NCI-H128 (cell line): ENCODE data around the gene PRKN.
"Not testable (repeated sequence)": the region's sequence is repeated elsewhere in the genome, so short reads cannot be mapped to it uniquely, and the experiment has no call there.

Experiments
- DNase-seq: peaks from one replicate; lab custom pipeline; 2025; ENCODE audit not compliant: unreplicated experiment; lab: John Stamatoyannopoulos, UW

Gene PRKN

GRCh38 chr6:161882196-161882765 lies 845.3 kb downstream of the PRKN start:
- no peak for DNase-seq

- DNase-seq, result no peak
Observed at GRCh38 chr6:161880056-161880455, 847.5 kb downstream of the PRKN start.

GRCh38 chr6:161876231-161876630 lies 851.3 kb downstream of the PRKN start:
- DNase-seq, result no peak

GRCh38 chr6:161870236-161870901 lies 857.2 kb downstream of the PRKN start:
- DNase-seq, result no peak

GRCh38 chr6:161869491-161869890 lies 858.1 kb downstream of the PRKN start:
- DNase-seq, result no peak

GRCh38 chr6:161866570-161866969 lies 861.0 kb downstream of the PRKN start:
- no peak for DNase-seq

GRCh38 chr6:161861061-161861460 lies 866.5 kb downstream of the PRKN start:
- DNase-seq, result not testable (repeated sequence)

GRCh38 chr6:161853657-161854056 lies 873.9 kb downstream of the PRKN start:
- DNase-seq, result no peak

- DNase-seq, result not testable (repeated sequence)
Observed at GRCh38 chr6:161851486-161851885, 876.1 kb downstream of the PRKN start.

GRCh38 chr6:161850562-161850961 lies 877.0 kb downstream of the PRKN start:
- no peak for DNase-seq

GRCh38 chr6:161847628-161848027 lies 879.9 kb downstream of the PRKN start:
- DNase-seq, result no peak

GRCh38 chr6:161844804-161845203 lies 882.8 kb downstream of the PRKN start:
- no peak for DNase-seq

- no peak for DNase-seq
Observed at GRCh38 chr6:161843066-161843465, 884.5 kb downstream of the PRKN start.

- no peak for DNase-seq
Observed at GRCh38 chr6:161840380-161840779, 887.2 kb downstream of the PRKN start.

- DNase-seq, result no peak
Observed at GRCh38 chr6:161838306-161839035, 889.1 kb downstream of the PRKN start.

- no peak for DNase-seq
Observed at GRCh38 chr6:161837854-161838253, 889.7 kb downstream of the PRKN start.

GRCh38 chr6:161837449-161837735 lies 890.2 kb downstream of the PRKN start:
- no peak for DNase-seq

- DNase-seq, result no peak
Observed at GRCh38 chr6:161836643-161837448, 890.7 kb downstream of the PRKN start.

GRCh38 chr6:161835500-161836215 lies 891.9 kb downstream of the PRKN start:
- no peak for DNase-seq

- no peak for DNase-seq
Observed at GRCh38 chr6:161834426-161834825, 893.1 kb downstream of the PRKN start.
